RWPE2 (cell line): ENCODE data around the gene MAN2B2.

Experiments
- ATAC-seq: fragments of 200-7000 bp; cut with Tn5 transposase; 3 replicates; pipeline ENCODE4 v1.9.1; 2021; ENCODE audit warnings: low read depth
- DNase-seq: peaks from one replicate; pipeline ENCODE4 v3.0.0-alpha.2; 2020; ENCODE audit warnings: low spot score
- H3K27ac ChIP-seq: fragments of 450-650 bp; 2 replicates; pipeline ENCODE4 v1.5.1; 2017; ENCODE audit warnings: mild to moderate bottlenecking; ENCODE audit not compliant: poor library complexity, severe bottlenecking
- H3K27me3 ChIP-seq: fragments of 250-450 bp; sonication (Bioruptor Pico); 2 replicates; pipeline ENCODE4 v1.5.1; 2021; ENCODE audit warnings: mild to moderate bottlenecking, moderate library complexity; ENCODE audit not compliant: insufficient read depth, poor library complexity, severe bottlenecking
- H3K36me3 ChIP-seq: fragments of 250-450 bp; sonication (Bioruptor Pico); 2 replicates; pipeline ENCODE4 v1.5.1; 2020; ENCODE audit warnings: low read depth, mild to moderate bottlenecking, moderate library complexity
- H3K4me1 ChIP-seq: fragments of 250-450 bp; sonication (Bioruptor Pico); 2 replicates; pipeline ENCODE4 v1.5.1; 2021; ENCODE audit warnings: mild to moderate bottlenecking, moderate library complexity; ENCODE audit not compliant: insufficient read depth, poor library complexity, severe bottlenecking
- H3K4me3 ChIP-seq: fragments of 250-450 bp; sonication (Bioruptor Pico); 2 replicates; pipeline ENCODE4 v1.5.1; 2021; ENCODE audit warnings: mild to moderate bottlenecking, moderate library complexity; ENCODE audit not compliant: severe bottlenecking
- H3K9me3 ChIP-seq: fragments of 250-450 bp; sonication (Bioruptor Pico); 2 replicates; pipeline ENCODE4 v1.5.1; 2021; ENCODE audit warnings: mild to moderate bottlenecking, moderate library complexity; ENCODE audit not compliant: severe bottlenecking
- CTCF ChIP-seq: fragments of 450-650 bp; IDR thresholded peaks from one replicate; pipeline ENCODE4 v1.5.1; 2017; ENCODE audit warnings: mild to moderate bottlenecking, moderate library complexity; ENCODE audit not compliant: poor library complexity, severe bottlenecking

Gene MAN2B2

GRCh38 chr4:6576932-6577331 lies 1.9 kb downstream of the MAN2B2 start:
- H3K9me3 ChIP-seq, result no peaks in the 10 kb centered on the region

GRCh38 chr4:6577409-6577808 lies 2.4 kb downstream of the MAN2B2 start:
- no peak for ATAC-seq
- no peaks in the 10 kb centered on the region for H3K9me3 ChIP-seq
- no peak overlapping the region for H3K27ac ChIP-seq
- no peak for DNase-seq
- TF ChIP-seq CTCF, result no peak
- H3K36me3 ChIP-seq, result peaks cover 8% of the 10 kb centered on the region
- no peaks in the 10 kb centered on the region for H3K4me1 ChIP-seq
- no peaks in the 10 kb centered on the region for H3K27me3 ChIP-seq
- H3K4me3 ChIP-seq, result no peak overlapping the region

More at GRCh38 chr4:6576932-6577331, 1.9 kb downstream of the MAN2B2 start:
- ATAC-seq, result no peak
- no peak overlapping the region for H3K27ac ChIP-seq
- H3K27me3 ChIP-seq, result no peaks in the 10 kb centered on the region
- TF ChIP-seq CTCF, result no peak
- no peak overlapping the region for H3K4me3 ChIP-seq
- no peaks in the 10 kb centered on the region for H3K4me1 ChIP-seq
- DNase-seq, result no peak
- peaks cover 8% of the 10 kb centered on the region for H3K36me3 ChIP-seq

- Histone ChIP-seq H3K36me3 (peaks cover 8% of the 10 kb centered on the region), H3K27ac (no peak overlapping the region), H3K27me3 (no peaks in the 10 kb centered on the region), H3K4me1 (no peaks in the 10 kb centered on the region), H3K9me3 (no peaks in the 10 kb centered on the region), H3K4me3 (no peak overlapping the region)
- TF ChIP-seq CTCF, result no peak
- DNase-seq (no peak), ATAC-seq (no peak)
These were observed 3.2 kb downstream of the MAN2B2 start for GRCh38 chr4:6578221-6578620.

- TF ChIP-seq CTCF, result no peak
- Histone ChIP-seq H3K27me3 (no peaks in the 10 kb centered on the region), H3K27ac (no peak overlapping the region), H3K9me3 (no peaks in the 10 kb centered on the region), H3K4me3 (no peak overlapping the region), H3K4me1 (no peaks in the 10 kb centered on the region), H3K36me3 (peaks cover 8% of the 10 kb centered on the region)
- no peak for DNase-seq
- no peak for ATAC-seq
These were observed 5.4 kb downstream of the MAN2B2 start for GRCh38 chr4:6580353-6580752.

GRCh38 chr4:6581566-6582121 lies 6.7 kb downstream of the MAN2B2 start:
- H3K27me3 ChIP-seq, result no peaks in the 10 kb centered on the region
- DNase-seq, result no peak
- H3K4me3 ChIP-seq, result no peak overlapping the region
- no peak for TF ChIP-seq CTCF
- H3K4me1 ChIP-seq, result no peaks in the 10 kb centered on the region
- H3K36me3 ChIP-seq, result peaks cover 8% of the 10 kb centered on the region
- no peak for ATAC-seq
- no peak overlapping the region for H3K27ac ChIP-seq
- H3K9me3 ChIP-seq, result no peaks in the 10 kb centered on the region
